K562 (cell line): ENCODE measurements around the gene UROS. TPM values are rescaled to one million over a fixed set of nuclear protein-coding genes. Genes with fewer than 3 reads are reported as not detected.

Source experiments
- ATAC-seq: fragments of 200-7000 bp; cut with Tn5 transposase; 3 replicates; pipeline ENCODE4 v1.9.1; 2020; ENCODE audit warnings: moderate library complexity
- BruUV-seq: library from RNA; stranded (reverse); fragments of 400-500 nt; replicated peaks from 2 replicates; lab custom pipeline; 2021; lab: Mats Ljungman, UMichigan
- CTCF ChIA-PET: fragments of 300-600 bp; formaldehyde crosslinking; extraction: SDS; loops from one replicate; lab custom pipeline; 2021; ENCODE audit warnings: low intra/inter-chr PET ratio; lab: Yijun Ruan, JAX
- POLR2A ChIA-PET: fragments of 300-600, 350-650 bp; sonication (Branson Sonifier 250); formaldehyde crosslinking; extraction: SDS; loops from one replicate; lab custom pipeline; 2021; ENCODE audit warnings: antibody characterized with exemption, inconsistent platforms; lab: Yijun Ruan, JAX
- DNase-seq, 4 experiments: peaks; one replicate each; pipeline versions ENCODE4 v3.0.0 to v3.0.0-alpha.2; 2011 to 2018; ENCODE audit warnings: low spot score in 3 of 4, mixed read lengths in 3 of 4; ENCODE audit errors: extremely low read depth in 1 of 4
- FAIRE-seq: peaks from 2 replicates; lab custom pipeline; 2011; peaks lifted over from hg19 to GRCh38; lab: Jason Lieb, UNC
- H2AFZ ChIP-seq: 2 replicates; pipeline ENCODE4 v1.6.0; 2011; ENCODE audit warnings: low read depth, low read length, control low read depth, inconsistent platforms
- H3K27ac ChIP-seq: fragments of 200-600 bp; 3 replicates; pipeline ENCODE4 v1.8.0; 2011; ENCODE audit warnings: low read depth, mild to moderate bottlenecking, control low read depth, inconsistent platforms, low read length, moderate library complexity, mixed read lengths; ENCODE audit errors: extremely low read depth
- H3K27me3 ChIP-seq, 2 experiments: fragments of 300-600 bp in 1 of 2; 2 replicates in 1 of 2; 3 replicates in 1 of 2; pipeline versions ENCODE4 v1.6.0 to v1.8.0; 2011; ENCODE audit warnings: inconsistent platforms in 2 of 2, low read length in 2 of 2, mild to moderate bottlenecking in 1 of 2, mixed read lengths in 1 of 2, moderate library complexity in 1 of 2; ENCODE audit not compliant: control insufficient read depth in 2 of 2, insufficient read depth in 2 of 2
- H3K36me3 ChIP-seq: fragments of 300-600 bp; 3 replicates; pipeline ENCODE4 v1.8.0; 2011; ENCODE audit warnings: mild to moderate bottlenecking, low read length, inconsistent platforms; ENCODE audit not compliant: control insufficient read depth, insufficient read depth
- H3K4me1 ChIP-seq, 2 experiments: fragments of 200-600 bp in 1 of 2; replicated peaks in 1 of 2; 2 replicates in 1 of 2; 3 replicates in 1 of 2; pipeline versions ENCODE4 v1.5.1 to v1.8.0; 2011; ENCODE audit warnings: inconsistent platforms in 2 of 2, low read length in 2 of 2, mild to moderate bottlenecking in 1 of 2, mixed read lengths in 1 of 2, moderate library complexity in 1 of 2; ENCODE audit not compliant: control insufficient read depth in 2 of 2, insufficient read depth in 2 of 2
- H3K4me2 ChIP-seq: 2 replicates; pipeline ENCODE4 v1.6.1; 2011; ENCODE audit warnings: low read length, control low read depth, inconsistent platforms, mixed read lengths; ENCODE audit not compliant: insufficient read depth
- H3K4me3 ChIP-seq: fragments of 200-600 bp; sonication (generic), shearing (Covaris generic); 2 replicates; pipeline ENCODE4 v1.5.1; 2016; ENCODE audit warnings: control low read depth, inconsistent platforms
- H3K79me2 ChIP-seq: fragments of 200-600 bp; 3 replicates; pipeline ENCODE4 v1.8.0; 2011; ENCODE audit warnings: low read length, inconsistent platforms; ENCODE audit not compliant: control insufficient read depth, insufficient read depth
- H3K9ac ChIP-seq, 2 experiments: 2 replicates each; pipeline versions ENCODE4 v1.6.0 to v1.6.1; 2011; ENCODE audit warnings: low read depth in 2 of 2, low read length in 2 of 2, control low read depth in 1 of 2, inconsistent platforms in 1 of 2, mild to moderate bottlenecking in 1 of 2, mixed read lengths in 1 of 2; ENCODE audit not compliant: insufficient read depth in 1 of 2
- H3K9me1 ChIP-seq: one replicate; pipeline ENCODE4 v1.6.0; 2011; ENCODE audit warnings: inconsistent platforms, mild to moderate bottlenecking, low read length, moderate library complexity; ENCODE audit not compliant: control insufficient read depth, insufficient read depth
- H3K9me3 ChIP-seq: replicated peaks from 2 replicates; pipeline ENCODE4 v1.5.1; 2011; ENCODE audit warnings: low read depth, low read length, inconsistent platforms; ENCODE audit not compliant: control insufficient read depth, insufficient read depth
- H4K20me1 ChIP-seq: replicated peaks from 2 replicates; pipeline ENCODE4 v1.6.1; 2011; ENCODE audit warnings: low read length, inconsistent platforms, mixed read lengths; ENCODE audit not compliant: control insufficient read depth, insufficient read depth
- BCOR ChIP-seq: fragments of 450-650 bp; IDR thresholded peaks from 2 replicates; pipeline ENCODE4 v1.6.1; 2016
- BRCA1 ChIP-seq, 2 experiments: fragments of 450-650 bp in 1 of 2; sonication (generic) in 1 of 2; formaldehyde crosslinking in 1 of 2; IDR thresholded peaks; 2 replicates each; pipeline versions ENCODE4 v1.5.0 to v1.6.1; 2017 to 2020; ENCODE audit warnings: mild to moderate bottlenecking in 1 of 2, missing genetic modification reagents in 1 of 2
- DDX20 ChIP-seq: fragments of 450-650 bp; IDR thresholded peaks from 2 replicates; pipeline ENCODE4 v1.6.1; 2016; ENCODE audit warnings: missing genetic modification characterization, low read depth, mild to moderate bottlenecking, missing compliant biosample characterization, moderate library complexity
- ETV6 ChIP-seq, 3 experiments: fragments of 150-350 bp in 1 of 3; sonication (generic) in 1 of 3; formaldehyde crosslinking in 1 of 3; IDR thresholded peaks; 2 replicates each; pipeline versions ENCODE4 v1.6.1 to v1.8.0; 2014 to 2022; ENCODE audit warnings: borderline replicate concordance in 2 of 3, low read depth in 2 of 3, antibody characterized with exemption in 1 of 3, low read length in 1 of 3, mild to moderate bottlenecking in 1 of 3, missing genetic modification reagents in 1 of 3
- GTF2E2 ChIP-seq: fragments of 200-800 bp; sonication (Bioruptor generic); IDR thresholded peaks from 2 replicates; pipeline ENCODE4 v1.6.1; 2016; ENCODE audit warnings: missing genetic modification characterization, missing compliant biosample characterization
- HCFC1 ChIP-seq: IDR thresholded peaks from 2 replicates; pipeline ENCODE4 v1.6.1; 2012; ENCODE audit warnings: low read depth, low read length, improper control_type of control experiment
- HDAC6 ChIP-seq: IDR thresholded peaks from 2 replicates; pipeline ENCODE4 v1.6.1; 2012; ENCODE audit warnings: low read depth, mild to moderate bottlenecking, control low read depth, inconsistent platforms, low read length, moderate library complexity
- HDGF ChIP-seq: fragments of 450-650 bp; IDR thresholded peaks from 2 replicates; pipeline ENCODE4 v1.6.1; 2016
- MAFF ChIP-seq: IDR thresholded peaks from 2 replicates; pipeline ENCODE4 v1.6.1; 2012; ENCODE audit warnings: low read length, improper control_type of control experiment
- PCBP2 ChIP-seq: fragments of 200-400 bp; formaldehyde crosslinking; IDR thresholded peaks from 2 replicates; pipeline ENCODE4 v1.6.1; 2018; ENCODE audit warnings: low read length, low read depth, mild to moderate bottlenecking, moderate library complexity; ENCODE audit not compliant: poor library complexity, severe bottlenecking
- PRPF4 ChIP-seq: fragments of 200-400 bp; formaldehyde crosslinking; IDR thresholded peaks from one replicate; pipeline ENCODE4 v1.6.1; 2017; ENCODE audit warnings: low read length, low read depth, mild to moderate bottlenecking; ENCODE audit not compliant: insufficient read depth, poor library complexity, severe bottlenecking
- TAF1 ChIP-seq: IDR thresholded peaks from 2 replicates; pipeline ENCODE4 v1.6.1; 2011; ENCODE audit warnings: mild to moderate bottlenecking, low read length, moderate library complexity; ENCODE audit not compliant: insufficient read depth, control insufficient read depth, severe bottlenecking; ENCODE audit errors: extremely low read depth
- ZFP30 ChIP-seq: fragments of 250-450 bp; sonication (Bioruptor Pico); IDR thresholded peaks from 2 replicates; pipeline ENCODE4 v1.8.0; 2022; ENCODE audit warnings: moderate library complexity, mild to moderate bottlenecking, inconsistent platforms, borderline replicate concordance
- ZNF140 ChIP-seq: fragments of 250-450 bp; sonication (Bioruptor Pico); IDR thresholded peaks from 2 replicates; pipeline ENCODE4 v1.8.0; 2021; ENCODE audit warnings: moderate library complexity, mild to moderate bottlenecking, inconsistent platforms
- ZNF695 ChIP-seq: fragments of 450-650 bp; formaldehyde crosslinking; IDR thresholded peaks from 2 replicates; pipeline ENCODE4 v1.4.0; 2020; ENCODE audit warnings: mild to moderate bottlenecking, moderate library complexity
- WGBS: fragments of 100-300 bp; shearing (Covaris generic); methylation state at CpG from one replicate; pipeline ENCODE4 v1.1.6; 2016; ENCODE audit warnings: low coverage, mixed read lengths; ENCODE audit not compliant: insufficient coverage; ENCODE audit errors: missing lambda C conversion rate; 5-methylcytosine and 5-hydroxymethylcytosine counted together
- in situ Hi-C: fragments of 300-500 bp; cut with MboI; formaldehyde crosslinking; loops from 4 replicates; pipeline ENCODE4 v1.15.0; 2018; ENCODE audit warnings: inconsistent platforms, mixed read lengths
- intact Hi-C: fragments of 100-400 bp; cut with micrococcal nuclease; formaldehyde crosslinking; loops from 2 replicates; pipeline ENCODE4 v1.14.2; 2022
- polyA plus RNA-seq, 8 experiments: library from polyadenylated mRNA; depleted of rRNA in 4 of 8; stranded (reverse) in 5 of 8; unstranded in 3 of 8; fragments of >200 nt; fragmentation: Nextera tagmentation in 2 of 8; fragmentation: Illumina TruSeq in 1 of 8; extraction: Ambion mirVana in 2 of 8; extraction: Trizol in 1 of 8; gene quantifications; 2 replicates each; pipeline versions ENCODE4 v1.2.1 to v1.2.3, GENCODE V29; 2011 to 2014; ENCODE audit warnings: inconsistent platforms in 1 of 8, missing spikeins in 1 of 8
- total RNA-seq, 7 experiments: library from RNA; depleted of rRNA in 6 of 7; stranded (reverse); fragments of >200 nt in 6 of 7; fragmentation: Illumina TruSeq in 2 of 7; extraction: Trizol in 2 of 7; gene quantifications; 2 replicates each; pipeline versions ENCODE4 v1.2.1 to v1.2.3, GENCODE V29; 2011 to 2021; ENCODE audit warnings: low replicate concordance in 1 of 7
- TF ChIP-seq, protein P1 (sequence below): fragments of 200-800 bp; sonication (Bioruptor generic); IDR thresholded peaks from 2 replicates; pipeline ENCODE4 v1.6.1; 2017; ENCODE audit warnings: missing genetic modification characterization, missing compliant biosample characterization
- TF ChIP-seq, protein P2 (sequence below): fragments of 450-650 bp; IDR thresholded peaks from 2 replicates; pipeline ENCODE4 v1.6.1; 2017; ENCODE audit warnings: mild to moderate bottlenecking, moderate library complexity

UROS gene
- total and polyA plus RNA-seq, 9 of the 15 experiments (the other 6 are each of a cell fraction or from before 2014, with no cell fraction given) = 6.4 to 39.1 (median 32.3) TPM

DNA sequence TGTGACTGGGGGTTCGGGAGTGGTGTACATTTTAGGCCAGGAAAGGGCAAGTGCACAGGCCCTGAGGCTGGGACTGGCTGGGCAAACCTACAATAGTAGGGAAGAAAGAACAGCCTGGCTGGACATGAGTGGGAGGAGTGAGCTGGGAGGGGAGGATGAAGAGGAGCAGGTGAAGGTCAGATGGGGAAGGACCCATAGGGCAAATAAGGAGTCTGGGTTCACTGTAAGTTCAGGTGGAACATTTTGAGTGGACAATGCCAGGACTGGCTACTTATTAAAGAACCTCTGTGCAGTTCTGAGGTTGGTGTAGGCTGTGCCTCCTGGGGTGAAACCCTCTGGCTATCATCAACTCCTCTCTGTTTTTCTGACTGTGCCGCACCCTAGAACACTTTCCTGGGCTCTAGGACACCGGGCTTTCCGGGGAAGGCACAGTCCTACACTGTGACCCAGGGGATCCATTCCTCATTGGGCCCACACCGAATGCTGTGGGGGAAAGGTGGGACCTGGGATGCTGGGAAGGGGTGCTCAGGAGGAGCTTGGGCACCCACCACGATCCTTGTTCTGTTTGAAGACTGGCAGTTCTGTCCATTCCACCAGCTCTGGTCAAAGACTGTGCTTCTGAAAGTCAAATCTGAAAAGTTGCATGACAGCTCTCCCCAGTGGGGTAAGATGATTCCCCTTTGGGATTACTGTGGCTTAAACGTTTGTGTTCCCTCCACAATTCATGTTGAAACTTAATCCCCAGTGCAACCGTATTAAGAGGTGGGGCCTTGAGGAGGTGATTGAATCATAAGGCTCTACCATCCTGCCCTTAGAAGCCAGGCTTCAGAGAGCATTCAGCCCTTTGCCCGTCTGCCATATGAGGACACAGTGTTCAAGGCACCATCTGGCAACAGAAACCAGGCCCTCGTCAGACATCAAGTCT is 43.4 kb downstream of the UROS start (continued):
- TF ChIP-seq, protein P1, sequence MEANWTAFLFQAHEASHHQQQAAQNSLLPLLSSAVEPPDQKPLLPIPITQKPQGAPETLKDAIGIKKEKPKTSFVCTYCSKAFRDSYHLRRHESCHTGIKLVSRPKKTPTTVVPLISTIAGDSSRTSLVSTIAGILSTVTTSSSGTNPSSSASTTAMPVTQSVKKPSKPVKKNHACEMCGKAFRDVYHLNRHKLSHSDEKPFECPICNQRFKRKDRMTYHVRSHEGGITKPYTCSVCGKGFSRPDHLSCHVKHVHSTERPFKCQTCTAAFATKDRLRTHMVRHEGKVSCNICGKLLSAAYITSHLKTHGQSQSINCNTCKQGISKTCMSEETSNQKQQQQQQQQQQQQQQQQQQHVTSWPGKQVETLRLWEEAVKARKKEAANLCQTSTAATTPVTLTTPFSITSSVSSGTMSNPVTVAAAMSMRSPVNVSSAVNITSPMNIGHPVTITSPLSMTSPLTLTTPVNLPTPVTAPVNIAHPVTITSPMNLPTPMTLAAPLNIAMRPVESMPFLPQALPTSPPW = no peak
- TF ChIP-seq ETV6 (IDR thresholded peaks at IDR 0.05; ENCODE audit: borderline replicate concordance in 1 of 2, low read depth in 2 of 2, low read length in 1 of 2) (no peak), ETV6 (CRISPR knock-in tag; IDR thresholded peaks at IDR 0.05; ENCODE audit: borderline replicate concordance) (no peak), PCBP2 (no peak), MAFF (no peak)

DNA sequence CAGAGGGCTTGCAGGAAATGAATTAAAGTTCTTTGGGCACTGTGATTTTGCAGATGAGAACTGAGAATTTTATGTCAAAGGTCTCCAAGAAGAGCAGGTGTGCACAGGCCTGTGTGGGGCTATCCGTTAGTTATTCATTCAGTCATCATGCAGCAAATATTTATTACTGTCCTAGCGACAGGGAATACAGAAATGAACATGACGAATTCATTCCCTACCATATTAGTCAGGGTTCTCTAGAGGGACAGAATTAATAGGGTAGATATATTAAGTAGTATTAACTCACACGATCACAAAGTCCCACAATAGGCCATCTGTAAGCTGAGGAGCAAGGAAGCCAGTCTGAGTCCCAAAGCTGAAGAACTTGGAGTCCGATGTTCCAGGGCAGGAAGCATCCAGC is 44.5 kb downstream of the UROS start:
- DNase-seq (no peak), ATAC-seq (no peak), FAIRE-seq (no peak)
- no peak overlapping the region for H3K27ac ChIP-seq
- in situ Hi-C loops (no loop called here), intact Hi-C loops (no loop called here)
- no peak overlapping the region for H3K9ac ChIP-seq
- CTCF ChIA-PET = no interaction called here
- POLR2A ChIA-PET = no interaction called here
- no peaks in the 10 kb centered on the region for H3K9me3 ChIP-seq
- H3K79me2 ChIP-seq = no peaks in the 10 kb centered on the region
- H4K20me1 ChIP-seq = no peaks in the 10 kb centered on the region
- H3K4me1 ChIP-seq = peaks cover 0 to 9% of the 10 kb centered on the region in 2 experiments; a peak in 2 of 5 replicates
- WGBS = 15% methylated on average over 3 of the region's 5 CpGs
- no peaks in the 10 kb centered on the region for H3K27me3 ChIP-seq
- no peak overlapping the region for H3K4me3 ChIP-seq
- no peaks in the 10 kb centered on the region for H3K9me1 ChIP-seq
- no peaks in the 10 kb centered on the region for H3K36me3 ChIP-seq
- no TSS peak for BruUV-seq
- H3K4me2 ChIP-seq = no peak overlapping the region
- no peak overlapping the region for H2AFZ ChIP-seq
- TF ChIP-seq TAF1 (no peak), ZFP30 (CRISPR knock-in tag) (no peak), ZNF695 (CRISPR knock-in tag) (no peak), HDGF (no peak), DDX20 (no peak), ZNF140 (CRISPR knock-in tag) (no peak), HDAC6 (no peak), BCOR (no peak), PRPF4 (no peak), GTF2E2 (no peak), HCFC1 (no peak), BRCA1 (IDR thresholded peaks at IDR 0.05) (no peak), BRCA1 (CRISPR knock-in tag; IDR thresholded peaks at IDR 0.05) (no peak)
- TF ChIP-seq, protein P2, sequence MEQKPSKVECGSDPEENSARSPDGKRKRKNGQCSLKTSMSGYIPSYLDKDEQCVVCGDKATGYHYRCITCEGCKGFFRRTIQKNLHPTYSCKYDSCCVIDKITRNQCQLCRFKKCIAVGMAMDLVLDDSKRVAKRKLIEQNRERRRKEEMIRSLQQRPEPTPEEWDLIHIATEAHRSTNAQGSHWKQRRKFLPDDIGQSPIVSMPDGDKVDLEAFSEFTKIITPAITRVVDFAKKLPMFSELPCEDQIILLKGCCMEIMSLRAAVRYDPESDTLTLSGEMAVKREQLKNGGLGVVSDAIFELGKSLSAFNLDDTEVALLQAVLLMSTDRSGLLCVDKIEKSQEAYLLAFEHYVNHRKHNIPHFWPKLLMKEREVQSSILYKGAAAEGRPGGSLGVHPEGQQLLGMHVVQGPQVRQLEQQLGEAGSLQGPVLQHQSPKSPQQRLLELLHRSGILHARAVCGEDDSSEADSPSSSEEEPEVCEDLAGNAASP = no peak
